T-helper 2 cell (primary cell): Measurements from ENCODE around the gene METTL25B.

Experiments used
- DNase-seq, 5 experiments: peaks; one replicate each; pipeline versions ENCODE4 v3.0.0 to v3.0.0-alpha.2; 2012 to 2022

The METTL25B gene

GRCh38 chr1:156728599-156729462 lies 562 bp downstream of the METTL25B start, which contains the start of gene ISG20L2:
Gene ISG20L2 (minus strand): TSS chr1:156728766. CDS start chr1:156727652, 1,114 bp downstream.
- DNase-seq: peak; percentile 84 to 99 (median 94)

GRCh38 chr1:156733989-156734584 lies 5.8 kb downstream of the METTL25B start:
- DNase-seq: no peak

DNA sequence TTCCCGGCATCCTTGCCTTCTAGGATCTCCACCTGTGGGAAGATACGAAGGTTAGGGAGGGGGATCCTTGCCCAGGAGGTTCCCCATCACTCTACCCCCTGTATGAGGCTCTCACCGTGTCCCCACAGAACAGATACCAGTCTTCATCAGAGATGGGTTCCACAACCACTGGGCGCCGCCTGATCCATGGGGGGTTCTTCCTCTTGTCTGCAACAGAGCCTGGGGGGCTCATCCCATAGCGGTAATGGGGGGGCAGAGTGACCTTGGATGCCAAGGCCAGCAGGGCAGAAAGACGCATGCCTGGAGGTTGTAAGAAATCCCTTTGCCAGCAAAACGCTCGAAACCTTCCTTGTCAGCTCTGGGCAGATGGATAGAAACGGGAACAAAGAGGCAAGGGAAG lies 10.1 kb downstream of the METTL25B start:
- DNase-seq: no peak

DNA sequence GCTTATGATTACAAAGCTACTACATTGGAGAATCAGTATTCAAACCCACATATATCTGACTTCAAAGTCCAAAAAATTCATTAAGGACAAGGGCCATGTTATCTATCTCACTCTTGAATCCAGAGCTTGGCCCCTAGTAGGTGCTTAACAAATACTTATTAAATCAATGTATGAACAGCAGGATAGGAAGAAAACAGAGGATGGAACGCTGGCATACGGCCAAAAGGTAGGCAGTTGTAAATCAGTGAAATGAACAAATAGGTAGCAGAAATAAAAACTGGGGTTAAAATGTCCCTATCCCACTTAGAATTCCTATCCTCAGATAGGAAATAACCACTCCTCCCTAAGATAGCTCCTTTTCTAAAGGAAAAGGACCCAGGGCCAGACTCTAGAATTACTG lies 10.6 kb downstream of the METTL25B start:
- no peak for DNase-seq

GRCh38 chr1:156740237-156740740 lies 12.0 kb downstream of the METTL25B start:
- no peak for DNase-seq

GRCh38 chr1:156740741-156741480 lies 12.6 kb downstream of the METTL25B start, which contains the start of gene MRPL24:
Gene MRPL24 (minus strand): TSS chr1:156741088. CDS start chr1:156738704, 2,384 bp downstream.
- DNase-seq: peak; percentile 84 to 100 (median 95)

DNA sequence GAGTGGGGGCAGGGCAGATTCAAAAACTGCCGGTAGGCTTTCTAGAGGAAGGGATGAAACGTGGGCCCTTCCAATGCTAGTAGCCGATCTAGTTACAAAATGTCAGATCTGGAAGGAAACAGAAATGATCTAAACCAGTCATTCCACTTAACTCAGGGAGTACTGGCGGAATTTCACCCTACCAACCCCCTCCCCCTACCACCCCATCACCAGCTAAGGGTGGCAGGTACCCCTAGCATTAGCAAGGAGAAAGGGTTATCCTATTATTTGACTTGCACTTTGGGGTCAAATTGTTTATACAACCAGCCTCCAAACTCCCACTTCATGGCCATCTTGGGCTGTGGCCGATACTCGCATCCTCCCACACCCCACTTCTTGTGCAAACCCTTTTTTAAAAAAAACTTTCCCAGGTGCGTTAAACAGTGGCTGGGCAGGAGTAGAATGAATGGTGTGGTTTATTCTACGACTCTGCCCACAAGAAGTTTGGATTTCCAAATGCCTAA lies 13.3 kb downstream of the METTL25B start:
- no peak for DNase-seq

DNA sequence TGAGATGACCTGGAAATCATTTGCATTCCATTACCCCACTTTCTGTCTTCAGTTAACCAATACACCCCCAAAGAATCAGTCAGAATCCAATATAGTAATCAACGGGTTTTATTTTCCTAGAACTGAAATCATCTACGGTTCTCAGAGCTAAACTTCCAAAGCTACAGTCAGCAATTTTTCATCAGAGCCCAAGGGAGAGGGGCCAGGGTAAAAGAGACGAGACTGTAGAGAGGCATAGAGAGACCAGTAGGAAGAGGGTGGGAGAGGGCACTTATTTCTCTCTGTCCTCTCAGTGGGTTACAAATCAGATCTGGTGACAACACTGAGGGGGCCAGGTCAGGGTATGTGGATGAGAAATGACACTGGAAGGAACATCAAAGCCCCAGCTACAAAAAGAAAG lies 13.7 kb downstream of the METTL25B start:
- DNase-seq: no peak

DNA sequence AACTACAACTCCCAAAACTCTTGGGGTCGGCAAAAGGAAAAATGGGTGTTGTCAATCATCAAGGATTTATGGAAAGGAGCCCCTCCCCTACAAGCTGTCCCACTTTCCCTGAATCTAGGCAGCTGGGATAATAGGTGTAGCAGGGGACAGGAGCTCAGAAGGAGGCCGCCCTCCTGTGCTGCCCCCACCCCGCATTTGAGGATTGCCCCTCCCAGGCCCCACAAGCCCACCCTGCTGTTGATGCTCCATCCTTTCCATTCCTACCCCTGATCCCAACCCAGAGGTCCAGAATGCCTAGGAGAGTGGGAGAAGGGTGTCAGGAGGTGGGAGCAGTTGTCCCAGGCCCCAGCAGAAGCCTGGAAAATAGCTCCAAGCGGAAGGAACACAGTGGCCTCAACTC lies 14.5 kb downstream of the METTL25B start:
- DNase-seq: no peak

- no peak for DNase-seq
Observed at GRCh38 chr1:156743367-156744302, 15.4 kb downstream of the METTL25B start.

GRCh38 chr1:156744344-156744743 lies 16.1 kb downstream of the METTL25B start:
- DNase-seq: no peak

DNA sequence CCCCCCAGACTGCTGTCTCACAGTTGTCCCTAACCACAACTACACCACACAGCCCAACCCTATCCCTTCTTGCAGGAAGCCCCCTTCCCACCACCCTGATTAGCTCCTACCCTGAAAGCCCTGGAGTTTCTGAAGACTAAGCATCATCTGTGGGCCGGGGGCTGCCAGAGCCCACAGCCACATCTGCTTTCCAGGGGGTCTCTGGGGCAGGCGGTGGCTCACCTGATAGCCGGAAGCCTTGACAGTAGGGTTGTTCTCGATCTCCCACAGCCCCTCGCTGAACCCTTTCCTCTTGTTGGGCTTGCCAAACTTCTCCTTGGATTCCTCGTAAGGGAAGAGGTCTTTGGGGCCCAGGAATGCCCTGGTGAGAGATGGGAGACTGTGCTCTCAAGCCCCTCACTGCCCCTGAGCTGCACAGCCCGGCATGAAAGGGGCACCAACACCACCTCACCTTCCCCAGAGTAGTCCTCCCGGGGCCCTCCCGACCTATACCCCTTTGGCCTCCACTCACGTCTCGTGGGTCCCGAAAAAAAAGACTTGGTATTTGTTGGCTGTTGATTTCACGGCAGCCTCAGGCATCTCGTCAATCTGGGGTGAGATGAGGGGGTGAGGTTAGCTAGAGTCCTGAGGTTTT lies 16.6 kb downstream of the METTL25B start:
- DNase-seq: no peak

- no peak for DNase-seq
Observed at GRCh38 chr1:156745881-156746280, 17.6 kb downstream of the METTL25B start.

- DNase-seq: peak in 1 of 5 experiments; percentile 45
Observed at GRCh38 chr1:156746406-156746727, 18.1 kb downstream of the METTL25B start.

DNA sequence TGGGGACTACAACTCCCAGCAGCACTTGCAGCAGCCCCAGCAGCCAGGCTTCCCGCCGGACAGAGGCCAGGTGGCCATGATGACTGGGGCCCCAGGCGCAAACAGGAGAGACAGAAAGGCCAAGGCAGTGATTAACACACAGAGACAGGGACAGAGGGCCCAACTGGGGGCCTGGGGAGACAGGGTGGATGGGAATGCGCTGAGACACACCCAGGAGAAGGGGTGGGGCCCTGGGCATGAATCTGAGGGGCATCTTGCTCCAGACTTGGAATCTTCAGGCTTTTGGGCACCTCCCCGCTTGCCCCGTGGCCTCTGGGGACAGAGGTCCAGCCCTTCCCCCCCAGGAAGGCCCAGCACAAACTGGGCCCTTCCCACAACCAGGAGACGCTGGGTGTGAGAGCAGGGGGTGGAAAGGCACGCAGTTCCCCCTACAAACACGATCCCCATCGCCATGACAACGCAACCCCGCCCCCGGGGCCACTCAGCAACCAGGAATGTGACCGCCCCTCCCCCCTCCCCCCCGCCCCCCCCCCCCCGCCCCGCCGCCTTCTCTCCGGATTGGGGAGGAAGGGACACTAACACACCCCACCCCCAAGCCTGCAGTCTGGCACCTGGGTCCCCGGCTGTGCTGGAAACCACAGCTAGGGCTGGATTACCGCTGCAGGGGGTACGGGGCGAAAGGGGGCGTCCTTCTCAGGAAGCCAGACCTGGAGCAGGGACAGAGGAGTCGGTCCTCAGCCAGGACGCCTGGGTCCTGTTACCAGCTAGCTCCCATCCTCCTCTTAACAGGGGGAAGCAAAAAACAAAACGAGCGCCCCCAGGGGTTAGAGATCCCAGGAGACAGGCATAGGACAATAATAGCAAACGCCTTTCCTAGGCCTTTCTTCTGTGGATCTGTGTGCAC lies 18.7 kb downstream of the METTL25B start:
- peak; percentile 24 to 76 (median 52) for DNase-seq

DNA sequence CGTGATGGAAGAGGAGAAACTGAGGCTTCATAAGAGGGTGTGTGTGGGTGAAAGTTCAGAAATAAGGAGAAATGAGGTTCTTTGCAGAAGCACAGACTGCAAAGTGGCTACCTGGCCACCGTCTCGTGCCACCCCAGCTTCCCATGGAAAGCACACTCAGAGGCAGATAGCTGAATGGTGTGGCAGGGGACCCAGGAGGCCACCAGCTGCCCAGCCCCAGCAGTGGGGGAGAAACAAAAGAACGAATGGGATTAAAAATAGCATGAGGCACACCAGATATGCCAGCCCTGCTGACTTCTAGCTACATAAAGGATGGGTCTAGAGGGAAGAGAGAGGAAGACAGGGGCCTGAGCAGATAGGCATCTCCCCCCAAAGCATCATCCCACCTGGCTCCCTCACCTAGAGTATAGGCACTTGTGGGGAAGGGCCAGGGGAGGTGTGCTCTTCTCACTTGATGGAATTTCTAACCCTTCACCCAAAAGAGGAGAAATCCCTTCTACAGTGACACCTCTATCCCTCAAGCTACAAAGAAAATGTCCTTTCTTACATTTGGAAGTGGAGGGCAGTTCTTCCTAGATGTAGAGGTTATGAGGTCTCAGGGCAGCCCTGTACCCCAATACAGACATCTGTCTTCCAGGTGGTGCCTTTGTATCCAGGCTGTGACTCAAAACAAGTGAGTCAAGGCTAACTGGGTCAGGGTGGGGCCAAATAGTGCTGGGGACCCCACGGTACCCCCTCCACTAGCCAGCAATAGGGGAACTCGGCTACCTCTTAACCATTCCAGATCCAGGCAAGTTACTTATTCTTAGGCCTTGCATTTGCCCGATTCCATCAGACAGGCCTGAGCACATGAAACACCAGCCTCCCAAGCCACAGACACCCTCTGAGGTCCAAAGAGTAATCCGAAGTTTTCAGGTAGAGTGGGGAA lies 19.7 kb downstream of the METTL25B start:
- DNase-seq: no peak

- DNase-seq: no peak
Observed at GRCh38 chr1:156748670-156749418, 20.6 kb downstream of the METTL25B start.

- DNase-seq: no peak
Observed at GRCh38 chr1:156749419-156750118, 21.3 kb downstream of the METTL25B start.
